Hepatocyte (in vitro differentiated cells): ENCODE measurements around the gene PABPN1.

Experiments
- EZH2 ChIP-seq: fragments of 200-600 bp; sonication (generic); IDR thresholded peaks from 2 replicates; pipeline ENCODE4 v1.6.1; 2016; ENCODE audit warnings: antibody characterized with exemption, mild to moderate bottlenecking, borderline replicate concordance
- TF ChIP-seq, protein P1 (sequence below): fragments of 200-600 bp; sonication (generic); IDR thresholded peaks from 2 replicates; pipeline ENCODE4 v1.5.1; 2016; ENCODE audit warnings: antibody characterized with exemption, mild to moderate bottlenecking; ENCODE audit not compliant: poor library complexity

DNA sequence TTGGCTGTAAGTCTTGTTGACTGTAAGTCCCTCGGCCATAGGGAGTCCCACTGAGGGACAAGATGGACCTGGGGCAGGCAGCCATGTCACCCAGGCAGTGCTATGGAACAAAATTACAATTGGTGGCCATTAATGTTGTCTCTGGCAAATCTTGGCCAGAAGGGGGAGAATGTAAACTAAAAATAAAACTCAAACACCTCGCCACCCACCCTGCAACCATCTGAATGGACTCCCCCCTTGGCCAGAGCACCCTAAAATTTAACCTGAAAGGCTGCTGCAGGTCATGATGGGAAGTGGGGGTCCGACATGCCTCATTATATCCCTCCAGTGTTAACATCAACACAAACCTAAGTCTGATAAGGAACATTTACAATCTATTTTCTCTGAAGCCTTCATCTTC lies 23.2 kb downstream of the PABPN1 start:
- TF ChIP-seq, protein P1, sequence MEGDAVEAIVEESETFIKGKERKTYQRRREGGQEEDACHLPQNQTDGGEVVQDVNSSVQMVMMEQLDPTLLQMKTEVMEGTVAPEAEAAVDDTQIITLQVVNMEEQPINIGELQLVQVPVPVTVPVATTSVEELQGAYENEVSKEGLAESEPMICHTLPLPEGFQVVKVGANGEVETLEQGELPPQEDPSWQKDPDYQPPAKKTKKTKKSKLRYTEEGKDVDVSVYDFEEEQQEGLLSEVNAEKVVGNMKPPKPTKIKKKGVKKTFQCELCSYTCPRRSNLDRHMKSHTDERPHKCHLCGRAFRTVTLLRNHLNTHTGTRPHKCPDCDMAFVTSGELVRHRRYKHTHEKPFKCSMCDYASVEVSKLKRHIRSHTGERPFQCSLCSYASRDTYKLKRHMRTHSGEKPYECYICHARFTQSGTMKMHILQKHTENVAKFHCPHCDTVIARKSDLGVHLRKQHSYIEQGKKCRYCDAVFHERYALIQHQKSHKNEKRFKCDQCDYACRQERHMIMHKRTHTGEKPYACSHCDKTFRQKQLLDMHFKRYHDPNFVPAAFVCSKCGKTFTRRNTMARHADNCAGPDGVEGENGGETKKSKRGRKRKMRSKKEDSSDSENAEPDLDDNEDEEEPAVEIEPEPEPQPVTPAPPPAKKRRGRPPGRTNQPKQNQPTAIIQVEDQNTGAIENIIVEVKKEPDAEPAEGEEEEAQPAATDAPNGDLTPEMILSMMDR: no peak
- no peak for TF ChIP-seq EZH2
